ENCODE results near the gene FOSB. TPM values are rescaled to one million over a fixed set of nuclear protein-coding genes. Genes with fewer than 3 reads are reported as not detected.

Gene FOSB
- total and polyA plus RNA-seq, 9 of the 15 experiments (the other 6 are each of a cell fraction or from before 2014, with no cell fraction given): 0.11 to 2.7 (median 0.73) TPM

- TF ChIP-seq ZNF407 (IDR thresholded peaks at IDR 0.05; ENCODE audit: low read depth): no peak
- TF ChIP-seq SUPT5H (IDR thresholded peaks at IDR 0.05): no peak; the same call in 1 of the 2 replicates
- no peak for TF ChIP-seq BDP1 (IDR thresholded peaks at IDR 0.05; ENCODE audit: insufficient read depth, insufficient read length)
- TF ChIP-seq FOXM1 (IDR thresholded peaks at IDR 0.05; ENCODE audit: low read depth): no peak
- no peak for TF ChIP-seq FOXM1 (CRISPR knock-in tag; IDR thresholded peaks at IDR 0.05; ENCODE audit: low read depth)
- TF ChIP-seq NFIX (CRISPR knock-in tag; IDR thresholded peaks at IDR 0.05; ENCODE audit: low read depth): no peak
- no peak for TF ChIP-seq ZNF695 (CRISPR knock-in tag; IDR thresholded peaks at IDR 0.05)
- no peak for TF ChIP-seq CHD7 (IDR thresholded peaks at IDR 0.05; ENCODE audit: low read depth, low read length)
- TF ChIP-seq ZNF583 (CRISPR knock-in tag; IDR thresholded peaks at IDR 0.05): no peak
- no peak for TF ChIP-seq SAFB (IDR thresholded peaks at IDR 0.05; ENCODE audit: borderline replicate concordance, low read depth, low read length)
These were observed 27.5 kb upstream of the FOSB start (continued) for GRCh38 chr19:45440259-45440638.
